K562 (cell line): ENCODE results near the gene MIDN. TPM values are rescaled to one million over a fixed set of nuclear protein-coding genes. Genes with fewer than 3 reads are reported as not detected.

Experiments
- ADNP ChIP-seq: fragments of 200-800 bp; sonication (Bioruptor generic); IDR thresholded peaks from 2 replicates; pipeline ENCODE4 v1.6.1; 2016; ENCODE audit warnings: missing genetic modification characterization, missing compliant biosample characterization
- CAMTA2 ChIP-seq: fragments of 250-450 bp; sonication (Bioruptor Pico); conservative IDR thresholded peaks from 2 replicates; pipeline ENCODE4 v1.5.1; 2022
- CSDE1 ChIP-seq, 2 experiments: fragments of 450-650 bp; IDR thresholded peaks; 2 replicates each; pipeline ENCODE4 v1.6.1; 2016; ENCODE audit warnings: mild to moderate bottlenecking in 1 of 2
- FIP1L1 ChIP-seq: fragments of 200-400 bp; formaldehyde crosslinking; IDR thresholded peaks from 2 replicates; pipeline ENCODE4 v1.6.1; 2018; ENCODE audit warnings: mild to moderate bottlenecking, low read depth, low read length; ENCODE audit not compliant: poor library complexity, severe bottlenecking
- HDAC3 ChIP-seq: fragments of 450-650 bp; IDR thresholded peaks from 2 replicates; pipeline ENCODE4 v1.6.1; 2018; ENCODE audit warnings: borderline replicate concordance, mild to moderate bottlenecking, moderate library complexity; ENCODE audit not compliant: partially characterized antibody
- HOXB6 ChIP-seq: fragments of 250-450 bp; sonication (Bioruptor Pico); IDR thresholded peaks from 2 replicates; pipeline ENCODE4 v1.5.1; 2022; ENCODE audit warnings: mild to moderate bottlenecking, borderline replicate concordance
- KDM2B ChIP-seq: fragments of 250-450 bp; sonication (Bioruptor Pico); IDR thresholded peaks from 2 replicates; pipeline ENCODE4 v1.8.0; 2021; ENCODE audit warnings: mild to moderate bottlenecking, moderate library complexity
- LCOR ChIP-seq: sonication (generic); formaldehyde crosslinking; IDR thresholded peaks from 2 replicates; pipeline ENCODE4 v1.8.0; 2022; ENCODE audit warnings: mild to moderate bottlenecking, missing genetic modification reagents
- MAFK ChIP-seq: IDR thresholded peaks from 2 replicates; pipeline ENCODE4 v1.6.1; 2011; ENCODE audit warnings: low read length, improper control_type of control experiment
- MIER1 ChIP-seq: fragments of 450-650 bp; IDR thresholded peaks from 2 replicates; pipeline ENCODE4 v1.6.1; 2016; ENCODE audit warnings: antibody characterized with exemption, mild to moderate bottlenecking, low read depth
- PCBP1 ChIP-seq: fragments of 200-400 bp; formaldehyde crosslinking; IDR thresholded peaks from 2 replicates; pipeline ENCODE4 v1.6.1; 2018; ENCODE audit warnings: mild to moderate bottlenecking, low read depth, low read length; ENCODE audit not compliant: poor library complexity, severe bottlenecking
- POLR2A ChIP-seq: fragments of 450-650 bp; conservative IDR thresholded peaks from 2 replicates; pipeline ENCODE4 v1.6.1; 2016
- RAD51 ChIP-seq: fragments of 450-650 bp; IDR thresholded peaks from 2 replicates; pipeline ENCODE4 v1.7.1; 2016; ENCODE audit warnings: low read depth, mild to moderate bottlenecking, borderline replicate concordance
- RBFOX2 ChIP-seq: fragments of 200-400 bp; formaldehyde crosslinking; IDR thresholded peaks from 2 replicates; pipeline ENCODE4 v1.6.1; 2017; ENCODE audit warnings: low read depth, mild to moderate bottlenecking, low read length, moderate library complexity
- SIN3A ChIP-seq, 2 experiments: fragments of 150-350 bp in 1 of 2; IDR thresholded peaks; 2 replicates each; pipeline ENCODE4 v1.6.1; 2011 to 2016; ENCODE audit warnings: borderline replicate concordance in 2 of 2, low read depth in 2 of 2, low read length in 2 of 2, mild to moderate bottlenecking in 2 of 2, moderate library complexity in 2 of 2; ENCODE audit not compliant: control insufficient read depth in 1 of 2
- SMAD4 ChIP-seq: fragments of 250-450 bp; sonication (Bioruptor Pico); conservative IDR thresholded peaks from 2 replicates; pipeline ENCODE4 v1.8.0; 2021; ENCODE audit warnings: inconsistent platforms, mild to moderate bottlenecking, moderate library complexity
- U2AF2 ChIP-seq: fragments of 200-400 bp; formaldehyde crosslinking; optimal IDR thresholded peaks from 2 replicates; pipeline ENCODE3; 2017; ENCODE audit warnings: low read depth, mild to moderate bottlenecking, low read length
- ZNF133 ChIP-seq: fragments of 250-450 bp; sonication (Bioruptor Pico); IDR thresholded peaks from 2 replicates; pipeline ENCODE4 v1.4.0; 2020; ENCODE audit warnings: mild to moderate bottlenecking
- ZNF431 ChIP-seq: sonication (generic); formaldehyde crosslinking; IDR thresholded peaks from 2 replicates; pipeline ENCODE4 v1.8.0; 2022; ENCODE audit warnings: mild to moderate bottlenecking, missing genetic modification reagents
- ZNF551 ChIP-seq: fragments of 250-450 bp; sonication (Bioruptor Pico); IDR thresholded peaks from 2 replicates; pipeline ENCODE4 v1.5.0; 2021; ENCODE audit warnings: mild to moderate bottlenecking, moderate library complexity
- ZNF584 ChIP-seq: fragments of 200-800 bp; sonication (Bioruptor generic); IDR thresholded peaks from 2 replicates; pipeline ENCODE4 v1.6.1; 2016; ENCODE audit warnings: low read depth, mild to moderate bottlenecking, missing genetic modification characterization, missing compliant biosample characterization
- polyA plus RNA-seq, 8 experiments: library from polyadenylated mRNA; depleted of rRNA in 4 of 8; stranded (reverse) in 5 of 8; unstranded in 3 of 8; fragments of >200 nt; fragmentation: Nextera tagmentation in 2 of 8; fragmentation: Illumina TruSeq in 1 of 8; extraction: Ambion mirVana in 2 of 8; extraction: Trizol in 1 of 8; gene quantifications; 2 replicates each; pipeline versions ENCODE4 v1.2.1 to v1.2.3, GENCODE V29; 2011 to 2014; ENCODE audit warnings: inconsistent platforms in 1 of 8, missing spikeins in 1 of 8
- total RNA-seq, 7 experiments: library from RNA; depleted of rRNA in 6 of 7; stranded (reverse); fragments of >200 nt in 6 of 7; fragmentation: Illumina TruSeq in 2 of 7; extraction: Trizol in 2 of 7; gene quantifications; 2 replicates each; pipeline versions ENCODE4 v1.2.1 to v1.2.3, GENCODE V29; 2011 to 2021; ENCODE audit warnings: low replicate concordance in 1 of 7
- TF ChIP-seq, protein P1 (sequence below): fragments of 200-800 bp; sonication (Bioruptor generic); IDR thresholded peaks from 2 replicates; pipeline ENCODE4 v1.6.1; 2017; ENCODE audit warnings: missing genetic modification characterization, missing compliant biosample characterization
- TF ChIP-seq, protein P2 (sequence below): fragments of 250-450 bp; sonication (Bioruptor Pico); IDR thresholded peaks from 2 replicates; pipeline ENCODE4 v1.6.1; 2021; ENCODE audit warnings: mild to moderate bottlenecking
- TF ChIP-seq, protein P3 (sequence below): sonication (generic); formaldehyde crosslinking; IDR thresholded peaks from 2 replicates; pipeline ENCODE4 v1.8.0; 2022; ENCODE audit warnings: missing genetic modification reagents, mild to moderate bottlenecking, borderline replicate concordance
- TF ChIP-seq, protein P4 (sequence below): fragments of 450-650 bp; IDR thresholded peaks from 2 replicates; pipeline ENCODE4 v1.6.1; 2017; ENCODE audit warnings: mild to moderate bottlenecking, moderate library complexity

The MIDN gene
- total and polyA plus RNA-seq, 9 of the 15 experiments (the other 6 are each of a cell fraction or from before 2014, with no cell fraction given), result 0.17 to 120 (median 10.1) TPM

DNA sequence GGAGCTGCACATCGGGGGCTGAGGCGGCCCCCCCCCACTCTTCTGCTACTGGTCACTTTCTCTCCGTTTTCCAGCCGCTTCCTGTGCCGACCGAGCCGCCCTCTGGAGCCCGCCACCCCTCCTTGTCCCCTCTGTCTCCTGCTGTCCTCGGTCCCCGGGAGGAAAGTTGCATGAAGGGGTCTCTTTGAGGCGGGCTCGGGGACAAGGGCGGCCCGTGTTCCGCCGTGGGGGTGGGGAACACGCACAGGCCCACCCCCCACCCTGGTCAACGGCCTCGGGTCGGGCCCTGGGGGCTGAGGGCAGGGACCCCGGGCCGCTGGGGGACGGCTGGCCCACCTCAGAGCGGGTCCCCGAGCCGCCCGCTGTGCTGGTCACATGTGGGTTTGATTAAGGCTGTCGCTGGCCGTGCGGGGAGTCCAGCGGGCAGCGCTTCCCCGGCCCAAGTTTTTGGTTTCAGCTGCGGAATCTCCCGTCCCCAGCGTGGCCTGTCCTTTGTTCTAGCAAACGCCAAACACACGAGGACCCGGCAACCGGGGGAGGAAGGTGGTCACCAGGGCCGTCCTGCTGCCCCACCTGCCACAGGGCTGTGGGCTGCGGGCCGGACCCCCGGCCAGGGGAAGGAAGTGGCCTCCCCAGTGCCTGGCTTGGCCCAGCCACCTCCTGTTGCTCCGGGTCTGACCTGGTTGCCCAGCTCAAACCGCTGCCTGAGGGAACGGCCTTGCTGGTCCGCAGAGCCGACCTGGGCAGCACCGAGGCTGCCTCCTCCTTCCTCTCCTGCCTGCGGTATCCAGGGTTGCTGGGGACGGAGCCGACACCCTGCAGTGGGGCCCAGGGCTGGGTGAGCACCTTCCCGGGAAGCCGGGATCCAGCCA lies 39.2 kb downstream of the MIDN start (continued):
- no peak for TF ChIP-seq LCOR (CRISPR knock-in tag)
- TF ChIP-seq HOXB6 (CRISPR knock-in tag), result no peak
- TF ChIP-seq KDM2B (CRISPR knock-in tag), result no peak
- TF ChIP-seq RBFOX2, result 0 out of 2 replicates have a peak, but pooled peaks have one; percentile 5
- no peak for TF ChIP-seq SMAD4 (CRISPR knock-in tag)
- TF ChIP-seq POLR2A, result no peak
- TF ChIP-seq ZNF431 (CRISPR knock-in tag), result no peak
- TF ChIP-seq, protein P1, sequence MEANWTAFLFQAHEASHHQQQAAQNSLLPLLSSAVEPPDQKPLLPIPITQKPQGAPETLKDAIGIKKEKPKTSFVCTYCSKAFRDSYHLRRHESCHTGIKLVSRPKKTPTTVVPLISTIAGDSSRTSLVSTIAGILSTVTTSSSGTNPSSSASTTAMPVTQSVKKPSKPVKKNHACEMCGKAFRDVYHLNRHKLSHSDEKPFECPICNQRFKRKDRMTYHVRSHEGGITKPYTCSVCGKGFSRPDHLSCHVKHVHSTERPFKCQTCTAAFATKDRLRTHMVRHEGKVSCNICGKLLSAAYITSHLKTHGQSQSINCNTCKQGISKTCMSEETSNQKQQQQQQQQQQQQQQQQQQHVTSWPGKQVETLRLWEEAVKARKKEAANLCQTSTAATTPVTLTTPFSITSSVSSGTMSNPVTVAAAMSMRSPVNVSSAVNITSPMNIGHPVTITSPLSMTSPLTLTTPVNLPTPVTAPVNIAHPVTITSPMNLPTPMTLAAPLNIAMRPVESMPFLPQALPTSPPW (CRISPR knock-in tag), result 0 out of 2 replicates have a peak, but pooled peaks have one; percentile 36
- no peak for TF ChIP-seq MIER1
- no peak for TF ChIP-seq ZNF584 (CRISPR knock-in tag)
- TF ChIP-seq SIN3A (IDR thresholded peaks at IDR 0.05; ENCODE audit: borderline replicate concordance in 2 of 2, control insufficient read depth in 1 of 2, low read depth in 2 of 2, low read length in 2 of 2), result no peak
- TF ChIP-seq PCBP1, result peak; percentile 34
- TF ChIP-seq U2AF2, result no peak
- no peak for TF ChIP-seq ADNP (tag)
- no peak for TF ChIP-seq CAMTA2 (CRISPR knock-in tag)
- TF ChIP-seq, protein P2, sequence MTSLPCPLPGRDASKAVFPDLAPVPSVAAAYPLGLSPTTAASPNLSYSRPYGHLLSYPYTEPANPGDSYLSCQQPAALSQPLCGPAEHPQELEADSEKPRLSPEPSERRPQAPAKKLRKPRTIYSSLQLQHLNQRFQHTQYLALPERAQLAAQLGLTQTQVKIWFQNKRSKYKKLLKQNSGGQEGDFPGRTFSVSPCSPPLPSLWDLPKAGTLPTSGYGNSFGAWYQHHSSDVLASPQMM (CRISPR knock-in tag), result no peak
- TF ChIP-seq ZNF133, result no peak
- TF ChIP-seq, protein P3, sequence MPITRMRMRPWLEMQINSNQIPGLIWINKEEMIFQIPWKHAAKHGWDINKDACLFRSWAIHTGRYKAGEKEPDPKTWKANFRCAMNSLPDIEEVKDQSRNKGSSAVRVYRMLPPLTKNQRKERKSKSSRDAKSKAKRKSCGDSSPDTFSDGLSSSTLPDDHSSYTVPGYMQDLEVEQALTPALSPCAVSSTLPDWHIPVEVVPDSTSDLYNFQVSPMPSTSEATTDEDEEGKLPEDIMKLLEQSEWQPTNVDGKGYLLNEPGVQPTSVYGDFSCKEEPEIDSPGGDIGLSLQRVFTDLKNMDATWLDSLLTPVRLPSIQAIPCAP (CRISPR knock-in tag), result no peak
- no peak for TF ChIP-seq RAD51
- TF ChIP-seq MAFK, result no peak
- TF ChIP-seq FIP1L1, result peak; percentile 10
- TF ChIP-seq, protein P4, sequence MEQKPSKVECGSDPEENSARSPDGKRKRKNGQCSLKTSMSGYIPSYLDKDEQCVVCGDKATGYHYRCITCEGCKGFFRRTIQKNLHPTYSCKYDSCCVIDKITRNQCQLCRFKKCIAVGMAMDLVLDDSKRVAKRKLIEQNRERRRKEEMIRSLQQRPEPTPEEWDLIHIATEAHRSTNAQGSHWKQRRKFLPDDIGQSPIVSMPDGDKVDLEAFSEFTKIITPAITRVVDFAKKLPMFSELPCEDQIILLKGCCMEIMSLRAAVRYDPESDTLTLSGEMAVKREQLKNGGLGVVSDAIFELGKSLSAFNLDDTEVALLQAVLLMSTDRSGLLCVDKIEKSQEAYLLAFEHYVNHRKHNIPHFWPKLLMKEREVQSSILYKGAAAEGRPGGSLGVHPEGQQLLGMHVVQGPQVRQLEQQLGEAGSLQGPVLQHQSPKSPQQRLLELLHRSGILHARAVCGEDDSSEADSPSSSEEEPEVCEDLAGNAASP, result no peak
- TF ChIP-seq ZNF551 (CRISPR knock-in tag), result no peak
- TF ChIP-seq CSDE1 (IDR thresholded peaks at IDR 0.05), result no peak
- TF ChIP-seq HDAC3, result no peak
